Adrenal gland (tissue), 5 donors: ENCODE results near the gene HNRNPH1.
"Not testable (repeated sequence)": the region's sequence is repeated elsewhere in the genome, so short reads cannot be mapped to it uniquely, and the experiment has no call there.

Experiments
- POLR2A ChIP-seq, 2 donors: fragments of 450-650 bp; IDR thresholded peaks; one replicate each; pipeline ENCODE4 v1.6.1; 2017; ENCODE audit warnings: antibody characterized with exemption in 2 of 2, mild to moderate bottlenecking in 2 of 2, moderate library complexity in 1 of 2
- TF ChIP-seq, protein P1 (sequence below), 6 experiments: fragments of 450-650 bp in 4 of 6; fragments of 200-600 bp in 2 of 6; sonication (generic) in 1 of 6; IDR thresholded peaks; 1 replicate in 5 of 6; 2 replicates in 1 of 6; pipeline versions ENCODE4 v1.5.1 to v1.8.0; 2016 to 2021; ENCODE audit warnings: antibody characterized with exemption in 6 of 6, mild to moderate bottlenecking in 2 of 6, moderate library complexity in 1 of 6
- donor health status: DM: no; HTN: no; CAD: no.

DNA sequence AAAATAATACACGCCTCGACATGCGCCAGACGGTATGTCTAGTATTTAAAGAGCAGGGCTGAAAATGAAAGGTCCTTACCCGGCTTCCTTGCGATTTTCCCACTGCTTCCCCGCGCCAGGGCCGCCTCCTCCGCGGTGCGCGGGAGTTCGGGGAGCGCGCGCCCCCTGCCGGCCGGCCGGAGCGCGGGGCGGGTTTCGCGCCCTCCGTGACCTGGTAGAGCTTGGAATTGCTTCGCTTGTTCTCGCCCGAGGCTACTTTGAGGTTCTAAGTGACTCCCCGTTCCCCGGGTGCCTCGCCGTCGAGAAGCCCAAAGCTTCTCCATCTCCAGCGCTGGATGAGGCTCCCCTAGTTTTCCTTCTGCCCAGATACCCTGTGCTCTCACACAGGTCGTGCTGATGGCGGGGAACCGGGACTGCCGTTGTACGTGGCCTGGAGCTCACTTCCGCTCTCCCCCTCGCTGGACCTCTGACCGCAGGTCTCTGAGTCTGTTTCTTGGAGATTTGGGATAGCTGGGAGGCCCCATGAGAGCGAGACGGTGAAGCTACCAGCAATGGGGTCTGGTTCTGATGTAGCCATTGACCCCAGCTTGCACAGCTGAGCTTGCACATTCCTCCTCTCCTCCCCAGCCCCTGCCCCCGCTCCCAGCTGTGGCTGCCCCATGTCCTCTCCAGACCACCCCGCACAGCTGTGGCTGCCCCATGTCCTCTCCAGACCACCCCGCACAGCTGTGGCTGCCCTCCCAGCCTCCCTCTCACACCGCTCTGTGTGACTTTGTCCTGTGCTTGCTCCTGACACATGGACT, 11.1 kb upstream of the HNRNPH1 start:
- TF ChIP-seq, protein P1, sequence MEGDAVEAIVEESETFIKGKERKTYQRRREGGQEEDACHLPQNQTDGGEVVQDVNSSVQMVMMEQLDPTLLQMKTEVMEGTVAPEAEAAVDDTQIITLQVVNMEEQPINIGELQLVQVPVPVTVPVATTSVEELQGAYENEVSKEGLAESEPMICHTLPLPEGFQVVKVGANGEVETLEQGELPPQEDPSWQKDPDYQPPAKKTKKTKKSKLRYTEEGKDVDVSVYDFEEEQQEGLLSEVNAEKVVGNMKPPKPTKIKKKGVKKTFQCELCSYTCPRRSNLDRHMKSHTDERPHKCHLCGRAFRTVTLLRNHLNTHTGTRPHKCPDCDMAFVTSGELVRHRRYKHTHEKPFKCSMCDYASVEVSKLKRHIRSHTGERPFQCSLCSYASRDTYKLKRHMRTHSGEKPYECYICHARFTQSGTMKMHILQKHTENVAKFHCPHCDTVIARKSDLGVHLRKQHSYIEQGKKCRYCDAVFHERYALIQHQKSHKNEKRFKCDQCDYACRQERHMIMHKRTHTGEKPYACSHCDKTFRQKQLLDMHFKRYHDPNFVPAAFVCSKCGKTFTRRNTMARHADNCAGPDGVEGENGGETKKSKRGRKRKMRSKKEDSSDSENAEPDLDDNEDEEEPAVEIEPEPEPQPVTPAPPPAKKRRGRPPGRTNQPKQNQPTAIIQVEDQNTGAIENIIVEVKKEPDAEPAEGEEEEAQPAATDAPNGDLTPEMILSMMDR (IDR thresholded peaks at IDR 0.05) = not testable (repeated sequence)
- TF ChIP-seq POLR2A (IDR thresholded peaks at IDR 0.05) = not testable (repeated sequence)
